GM19467 (cell line): Measurements from ENCODE around the gene MSMO1.

Source experiments
- ATAC-seq: cut with Tn5 transposase; IDR thresholded peaks from one replicate; pipeline ENCODE4 v1.9.1; 2021; ENCODE audit warnings: mild to moderate bottlenecking, moderate library complexity; ENCODE audit not compliant: unreplicated experiment

Gene MSMO1

DNA sequence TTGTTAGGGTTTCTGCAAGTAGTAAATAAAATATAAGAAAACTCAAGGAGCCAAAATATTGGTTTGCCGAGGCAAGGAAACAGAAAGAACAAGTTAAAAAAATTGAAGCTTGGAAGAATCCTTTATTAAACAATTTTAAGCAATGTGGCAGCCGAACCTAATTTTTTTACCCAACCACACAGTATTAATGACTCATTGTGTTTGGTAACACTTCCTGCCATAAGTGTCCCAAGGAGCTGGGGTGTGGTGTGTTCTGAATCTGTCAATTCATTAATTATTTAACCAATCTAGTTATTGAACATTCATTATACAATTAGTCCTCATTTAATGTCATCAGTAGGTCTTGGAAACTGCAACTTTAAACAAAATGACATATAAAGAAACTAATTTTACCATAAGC is 32.0 kb downstream of the MSMO1 start:
- no peak for ATAC-seq

DNA sequence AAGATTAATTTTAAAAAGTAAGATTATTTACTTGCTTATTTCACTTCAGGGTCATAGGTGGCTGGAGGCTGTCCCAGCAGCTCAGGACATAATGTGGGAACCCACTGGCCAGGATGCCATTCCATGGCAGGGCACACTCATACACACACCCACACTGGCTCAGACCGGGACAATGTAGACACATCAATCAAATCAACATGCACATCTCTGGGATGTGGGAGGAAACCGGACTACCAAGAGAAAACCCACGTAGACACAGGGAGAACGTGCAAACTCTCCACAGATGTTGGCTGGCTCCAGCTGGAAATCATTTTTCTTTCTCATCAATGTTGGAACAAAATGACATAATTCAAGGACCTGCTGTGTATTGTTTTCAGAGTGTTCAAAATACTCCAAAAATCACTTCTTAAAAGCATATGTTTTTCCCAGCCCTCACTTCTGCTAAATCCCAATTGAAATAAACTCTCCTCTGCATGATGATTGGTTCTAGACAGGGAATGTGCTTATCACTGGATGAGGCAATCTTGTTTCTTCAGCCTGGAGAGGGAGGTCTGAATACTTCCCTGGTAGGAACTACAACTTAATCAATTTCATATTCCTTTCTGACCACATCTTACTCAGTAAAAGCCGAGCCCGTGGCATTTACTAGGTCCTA is 32.7 kb downstream of the MSMO1 start:
- ATAC-seq, result no peak

DNA sequence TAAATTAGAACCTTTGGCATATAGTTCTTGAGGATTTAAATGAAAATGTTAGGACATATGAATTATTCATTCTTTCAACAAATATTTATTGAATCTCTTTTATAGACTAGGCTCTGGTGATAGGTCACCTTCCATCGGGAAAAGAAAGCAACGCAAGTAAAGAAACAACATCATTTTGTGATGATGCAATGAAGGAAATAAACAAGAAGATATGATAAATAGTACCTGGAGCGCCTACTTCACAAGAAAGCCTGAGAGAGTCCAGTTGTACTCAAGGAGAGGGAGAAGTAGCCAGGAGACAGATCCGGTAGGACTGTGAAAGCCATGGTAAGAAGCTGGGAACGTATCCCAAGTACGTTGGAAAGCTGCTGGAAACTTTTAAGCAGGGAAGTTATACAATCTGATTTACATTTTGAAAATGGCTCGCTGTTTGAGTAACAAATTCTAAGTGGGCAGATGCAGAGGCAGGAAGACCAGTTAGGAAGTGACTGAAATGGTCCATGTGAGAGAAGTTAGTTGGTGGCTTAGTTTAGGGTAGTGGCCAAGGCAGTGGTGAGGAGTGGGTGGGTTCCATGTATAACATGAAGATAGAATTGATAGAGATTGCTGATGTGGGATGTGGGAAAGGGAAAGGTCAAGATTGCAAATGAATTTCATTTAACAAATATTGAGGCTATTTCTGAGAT is 33.7 kb downstream of the MSMO1 start:
- ATAC-seq, result no peak

DNA sequence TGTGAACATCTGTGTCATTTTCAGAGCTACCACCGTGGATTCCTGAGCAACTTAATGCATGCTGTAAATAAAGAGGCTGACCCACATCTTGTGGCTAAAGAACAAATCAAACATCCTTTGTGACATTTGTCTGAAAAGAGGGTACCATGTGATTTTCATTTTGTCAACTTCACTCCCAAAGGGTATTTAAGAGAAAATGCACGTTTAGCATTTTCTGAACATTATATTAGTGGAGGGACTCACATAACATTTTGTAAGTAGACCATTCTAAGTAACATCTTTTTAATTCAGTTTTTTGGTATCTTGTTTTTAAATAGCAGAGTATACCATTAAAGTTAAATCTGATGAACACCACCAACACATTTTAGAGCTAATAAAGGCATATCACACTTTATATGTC is 34.3 kb downstream of the MSMO1 start:
- no peak for ATAC-seq

DNA sequence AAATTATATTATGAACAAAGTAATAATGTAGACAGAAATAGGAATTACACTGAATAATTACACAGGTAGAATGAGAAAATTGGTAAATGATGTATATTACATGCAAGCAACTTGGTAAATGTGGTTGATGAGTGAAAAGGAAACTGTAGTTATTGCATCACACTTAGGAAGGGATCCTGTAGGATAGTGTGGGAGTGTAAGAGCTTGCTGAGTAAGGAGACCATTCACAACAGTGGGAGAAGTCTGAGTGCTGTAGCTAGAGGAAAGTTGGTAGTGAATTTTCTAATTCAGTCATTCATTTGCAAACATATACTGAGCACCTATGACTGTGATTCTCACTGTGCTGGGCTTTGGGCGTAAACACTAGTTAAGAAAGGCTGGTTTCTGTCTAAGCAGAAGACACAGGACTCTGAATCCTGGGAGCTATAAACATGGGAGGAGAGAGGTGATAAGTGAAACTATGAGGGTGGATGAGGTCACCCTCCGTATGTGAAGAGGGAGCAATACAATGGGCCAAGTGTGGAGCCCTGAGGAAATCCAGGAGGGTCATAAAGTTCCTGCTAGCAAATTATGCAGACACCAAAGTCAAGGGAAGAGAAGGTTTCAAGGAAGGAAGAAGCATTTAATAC is 37.1 kb downstream of the MSMO1 start:
- ATAC-seq, result no peak

DNA sequence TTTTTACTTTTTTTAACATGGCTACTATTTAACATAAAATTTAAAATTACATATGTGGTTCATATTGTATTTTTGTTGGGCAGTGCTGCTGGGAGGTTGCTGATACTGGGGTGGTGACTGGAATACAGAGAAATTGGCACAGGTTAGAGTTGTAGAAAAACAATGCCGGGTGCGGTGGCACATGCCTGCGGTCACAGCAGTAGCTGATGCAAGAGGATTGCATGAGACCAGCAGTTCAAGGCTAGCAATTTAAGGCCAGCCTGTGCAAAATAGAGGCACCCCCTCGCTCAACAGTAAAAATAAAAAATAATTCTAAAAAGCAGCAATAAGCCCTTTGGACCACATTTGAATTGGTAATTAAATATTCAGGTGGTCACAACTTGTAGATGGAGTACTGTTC is 39.6 kb downstream of the MSMO1 start:
- no peak for ATAC-seq

DNA sequence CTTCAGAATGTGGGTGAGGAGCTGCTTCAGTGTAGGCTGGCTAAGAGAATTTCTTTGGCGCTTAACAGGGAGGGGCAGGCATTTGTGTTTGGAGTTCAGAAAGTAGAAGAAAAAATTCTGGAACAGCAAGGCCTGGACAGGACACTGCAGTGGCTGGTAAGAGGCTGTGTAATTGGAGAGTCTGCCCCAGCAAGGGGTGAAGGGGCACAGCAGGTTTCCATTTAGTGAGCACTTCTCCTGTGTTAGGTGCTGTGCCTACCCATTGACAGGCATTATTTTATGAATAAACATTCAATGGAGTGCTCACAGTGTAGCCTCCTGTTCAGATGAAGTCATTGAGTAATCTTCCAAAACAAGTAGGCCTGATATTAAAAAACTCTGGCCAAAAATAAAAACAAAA is 40.6 kb downstream of the MSMO1 start:
- ATAC-seq, result no peak

DNA sequence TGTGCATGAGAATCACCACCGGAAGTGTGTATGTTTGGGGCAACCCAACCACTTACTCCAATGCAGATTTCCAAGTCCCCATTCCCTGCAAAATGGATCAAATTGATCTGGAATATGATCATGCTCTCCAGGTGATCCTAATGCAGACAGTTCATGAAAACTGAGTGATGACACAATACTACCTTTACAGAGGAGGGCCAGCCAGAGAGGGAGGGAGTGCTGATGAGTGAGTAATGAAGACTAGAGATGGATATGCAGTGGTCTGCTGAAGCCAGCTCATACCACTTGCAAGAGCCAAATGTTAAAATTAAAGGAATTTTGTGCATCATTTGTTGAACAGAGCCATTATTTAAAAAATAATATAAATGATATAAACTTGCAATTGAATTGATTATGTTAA is 41.1 kb downstream of the MSMO1 start:
- no peak for ATAC-seq

DNA sequence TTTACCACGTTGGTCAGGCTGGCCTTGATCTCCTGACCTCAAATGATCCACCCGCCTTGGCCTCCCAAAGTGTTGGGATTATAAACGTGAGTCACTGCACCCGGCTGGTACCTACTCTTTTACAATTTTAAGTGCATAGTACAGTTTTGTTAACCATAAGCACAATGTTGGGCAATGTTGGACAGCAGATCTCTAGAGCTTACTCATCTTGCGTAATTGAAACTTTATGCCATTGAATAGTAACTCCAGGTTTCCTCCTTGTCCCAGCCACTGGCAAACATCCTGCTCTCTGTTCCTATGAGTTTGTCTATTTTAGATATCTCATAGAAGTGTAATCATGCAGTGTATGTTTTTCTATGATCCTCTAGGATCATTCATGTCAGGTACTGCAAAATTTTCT is 42.1 kb downstream of the MSMO1 start:
- ATAC-seq, result no peak

DNA sequence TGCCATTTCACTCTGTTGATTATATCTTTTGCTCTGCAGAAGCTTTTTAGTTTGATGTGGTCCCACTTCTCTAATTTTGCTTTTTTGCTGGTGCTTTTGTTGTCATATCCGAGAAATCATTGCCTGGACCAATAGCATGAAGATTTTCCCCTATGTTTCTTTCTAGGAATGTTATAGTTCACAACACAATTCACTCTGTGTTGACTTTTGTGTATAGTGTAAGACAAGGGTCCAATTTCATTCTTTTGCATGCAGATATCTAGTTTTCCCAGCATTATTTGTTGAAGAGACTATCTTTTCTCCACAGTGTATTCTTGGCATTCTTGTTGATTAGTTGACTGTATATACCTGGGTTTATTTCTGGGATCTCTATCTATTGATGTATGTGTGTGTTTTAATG is 43.1 kb downstream of the MSMO1 start:
- ATAC-seq, result no peak

DNA sequence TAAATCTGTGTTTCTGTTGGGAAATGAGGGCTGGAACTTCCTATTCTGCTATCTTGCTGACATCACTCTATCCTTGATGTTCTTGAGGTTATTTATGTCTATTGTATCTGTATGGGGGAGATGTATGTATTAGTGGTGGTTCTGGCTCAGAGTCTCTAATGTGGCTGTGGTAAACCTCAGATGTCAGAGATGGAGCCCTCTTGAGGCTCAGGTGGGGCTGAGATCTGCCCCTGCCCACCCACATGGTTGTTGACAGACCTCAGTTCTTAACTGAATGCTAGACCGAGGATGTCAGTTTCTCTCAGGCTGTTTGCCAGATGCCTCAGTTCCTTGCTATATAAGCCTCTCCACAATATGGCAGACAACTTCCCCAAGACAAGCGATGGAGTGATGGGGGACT is 48.0 kb downstream of the MSMO1 start:
- no peak for ATAC-seq

DNA sequence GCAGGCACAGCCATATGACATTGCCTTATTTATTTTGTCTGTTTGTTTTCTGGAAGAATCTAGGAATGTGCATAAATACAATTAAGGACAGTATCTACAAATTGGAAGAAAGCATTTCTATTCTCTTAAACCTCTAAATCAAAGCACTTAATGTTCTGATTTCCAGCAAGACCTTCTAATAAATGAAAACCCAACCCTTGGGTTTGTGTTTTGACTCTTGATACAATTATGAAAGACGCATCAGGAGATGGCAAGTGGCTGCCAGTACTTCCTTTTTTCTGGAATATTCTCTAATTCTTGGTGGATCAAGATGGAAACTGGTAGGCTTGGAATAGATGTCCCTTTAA is 50.9 kb downstream of the MSMO1 start:
- no peak for ATAC-seq

DNA sequence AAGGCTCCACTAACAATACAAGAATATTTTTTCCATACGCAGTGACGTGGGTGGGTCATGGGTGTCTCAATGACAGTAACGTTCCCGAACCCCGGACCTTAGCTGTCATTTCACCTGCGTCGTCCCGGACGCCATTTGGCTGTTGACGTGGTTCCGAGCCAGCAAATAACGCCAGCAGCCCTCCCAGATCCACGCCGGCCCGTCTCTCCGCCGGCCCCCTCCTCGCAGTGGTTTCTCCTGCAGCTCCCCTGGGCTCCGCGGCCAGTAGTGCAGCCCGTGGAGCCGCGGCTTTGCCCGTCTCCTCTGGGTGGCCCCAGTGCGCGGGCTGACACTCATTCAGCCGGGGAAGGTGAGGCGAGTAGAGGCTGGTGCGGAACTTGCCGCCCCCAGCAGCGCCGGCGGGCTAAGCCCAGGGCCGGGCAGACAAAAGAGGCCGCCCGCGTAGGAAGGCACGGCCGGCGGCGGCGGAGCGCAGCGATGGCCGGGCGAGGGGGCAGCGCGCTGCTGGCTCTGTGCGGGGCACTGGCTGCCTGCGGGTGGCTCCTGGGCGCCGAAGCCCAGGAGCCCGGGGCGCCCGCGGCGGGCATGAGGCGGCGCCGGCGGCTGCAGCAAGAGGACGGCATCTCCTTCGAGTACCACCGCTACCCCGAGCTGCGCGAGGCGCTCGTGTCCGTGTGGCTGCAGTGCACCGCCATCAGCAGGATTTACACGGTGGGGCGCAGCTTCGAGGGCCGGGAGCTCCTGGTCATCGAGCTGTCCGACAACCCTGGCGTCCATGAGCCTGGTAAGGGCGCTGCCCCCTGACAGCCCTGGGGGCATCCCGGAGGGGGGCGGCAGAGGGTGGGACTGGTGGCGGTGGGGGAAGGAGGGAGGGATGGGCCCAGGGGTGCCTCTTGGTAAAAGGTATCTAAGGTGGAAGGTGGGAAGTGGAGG is 51.5 kb downstream of the MSMO1 start, which contains the start of gene CPE:
CPE (plus strand) TSS at position 264 of the 933 bp plus-strand sequence; CDS start at position 478, 214 bp downstream.
- peak; percentile 92 for ATAC-seq

DNA sequence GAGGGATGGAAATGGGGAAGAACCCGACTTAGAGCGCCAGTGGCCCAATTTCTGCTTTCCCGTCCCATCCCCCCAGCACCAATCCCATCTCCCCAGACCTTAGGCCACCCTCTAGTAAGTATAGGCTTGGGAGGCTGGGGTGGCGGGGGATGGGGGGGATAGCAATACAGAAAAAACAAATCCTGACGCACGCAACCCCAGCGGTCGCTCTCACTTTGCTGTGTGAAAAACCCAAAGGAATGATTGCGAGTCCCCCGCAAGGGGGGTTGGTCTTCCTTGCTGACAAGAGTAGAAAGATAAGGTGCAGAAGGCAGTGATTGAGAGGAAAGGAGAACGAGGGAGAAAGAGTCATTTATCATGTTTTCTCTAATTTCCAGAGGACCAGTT is 52.2 kb downstream of the MSMO1 start:
- ATAC-seq, result no peak

DNA sequence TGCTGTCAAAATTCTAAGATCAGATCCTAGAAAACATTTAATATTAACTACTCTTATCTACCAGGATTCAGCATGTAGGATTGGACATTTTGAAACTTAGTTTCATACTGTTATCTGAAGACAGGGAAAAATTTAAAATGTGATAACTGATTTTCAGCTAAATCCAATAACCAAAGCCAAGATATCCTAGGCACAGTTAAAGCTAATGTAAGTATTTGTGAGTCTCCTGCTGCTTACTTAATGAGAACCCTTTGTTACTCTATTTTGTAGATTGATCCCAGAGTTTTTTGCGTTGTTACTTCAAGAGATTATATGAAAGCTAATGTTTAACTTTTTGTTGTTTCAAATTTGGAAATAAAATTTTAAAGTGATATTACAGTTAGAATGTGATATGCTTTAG is 53.3 kb downstream of the MSMO1 start:
- ATAC-seq, result no peak

DNA sequence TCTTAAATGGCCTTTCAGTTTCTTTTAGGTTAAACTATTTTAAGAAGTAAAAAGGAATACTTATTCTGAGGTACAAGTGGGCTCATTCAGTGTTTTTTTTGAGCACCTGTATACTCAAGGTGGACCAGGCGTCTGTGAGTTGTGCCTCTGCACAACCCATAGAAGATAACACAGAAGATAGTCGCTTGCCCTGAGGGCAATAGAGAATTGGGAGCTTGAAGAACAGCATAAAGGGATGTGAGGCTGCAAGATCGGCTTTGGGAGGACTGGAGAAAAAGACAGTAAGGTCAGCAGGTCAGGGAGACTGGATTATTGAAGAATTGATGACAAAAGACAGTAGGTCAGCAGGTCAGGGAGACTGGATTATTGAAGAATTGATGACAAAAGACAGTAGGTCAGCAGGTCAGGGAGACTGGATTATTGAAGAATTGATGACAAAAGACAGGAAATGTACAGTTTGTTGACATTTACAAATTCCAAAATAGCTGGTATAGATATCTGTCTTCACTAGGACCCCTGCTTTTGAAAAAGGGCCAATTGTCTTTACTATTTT is 54.4 kb downstream of the MSMO1 start:
- ATAC-seq, result no peak

DNA sequence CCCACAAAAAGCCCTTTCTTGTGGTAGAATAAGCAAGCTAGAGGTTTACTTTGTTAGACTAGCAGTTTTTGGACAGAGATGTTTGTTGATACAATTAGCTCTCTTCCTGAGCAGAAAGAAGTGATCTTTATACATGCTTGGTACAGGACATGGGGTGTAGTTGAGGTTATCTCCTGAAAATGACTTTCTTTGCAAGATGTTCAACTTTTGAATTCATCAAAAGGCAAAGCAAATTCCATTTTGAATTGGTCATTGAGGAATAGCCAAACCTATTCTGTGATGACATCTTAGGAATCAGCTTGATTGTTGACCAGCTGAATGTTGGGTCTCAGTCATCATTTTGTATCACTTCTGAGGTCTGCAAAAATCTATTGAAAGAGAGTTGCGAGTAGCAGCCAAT is 55.2 kb downstream of the MSMO1 start:
- no peak for ATAC-seq

DNA sequence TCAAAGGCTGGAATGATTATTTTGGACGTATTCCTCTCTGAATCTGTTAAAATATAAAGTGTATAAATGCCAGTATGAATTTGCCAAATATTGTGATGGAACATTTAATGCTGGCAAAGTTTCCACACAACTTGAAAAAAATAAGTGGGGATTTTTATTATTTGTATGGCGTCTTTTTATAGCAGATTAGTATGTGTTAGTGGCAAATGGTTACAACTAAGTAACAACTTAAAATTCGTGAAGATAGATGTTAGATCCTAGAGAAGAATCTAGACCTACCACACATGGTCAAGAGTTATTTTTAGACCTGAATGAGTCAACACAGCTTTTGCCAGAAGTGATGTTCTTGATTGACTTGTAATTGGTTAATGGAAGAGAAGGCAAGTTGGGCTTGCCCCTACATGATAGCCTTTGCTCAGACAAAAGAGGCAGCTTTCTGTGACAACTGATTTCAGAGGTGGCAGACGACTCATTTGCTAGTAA is 56.2 kb downstream of the MSMO1 start:
- ATAC-seq, result no peak

DNA sequence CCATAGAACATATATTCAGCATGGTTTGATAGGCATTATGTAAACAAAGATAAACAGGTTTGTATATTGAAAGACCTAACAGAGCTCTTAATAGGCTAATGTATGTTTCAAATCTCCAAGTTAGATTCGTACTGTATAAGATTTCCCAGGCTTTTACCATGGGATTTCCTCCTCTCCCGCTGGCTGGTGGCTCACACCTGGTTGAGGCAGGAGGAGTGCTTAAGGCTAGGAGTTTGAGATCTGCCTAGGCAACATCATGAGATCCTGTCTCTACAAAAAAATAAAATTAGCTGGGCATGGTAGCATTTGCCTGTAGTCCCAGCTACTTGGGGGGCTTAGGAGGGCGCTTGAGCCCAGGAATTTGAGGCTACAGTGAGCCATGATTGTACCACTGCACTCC is 56.7 kb downstream of the MSMO1 start:
- ATAC-seq, result no peak

DNA sequence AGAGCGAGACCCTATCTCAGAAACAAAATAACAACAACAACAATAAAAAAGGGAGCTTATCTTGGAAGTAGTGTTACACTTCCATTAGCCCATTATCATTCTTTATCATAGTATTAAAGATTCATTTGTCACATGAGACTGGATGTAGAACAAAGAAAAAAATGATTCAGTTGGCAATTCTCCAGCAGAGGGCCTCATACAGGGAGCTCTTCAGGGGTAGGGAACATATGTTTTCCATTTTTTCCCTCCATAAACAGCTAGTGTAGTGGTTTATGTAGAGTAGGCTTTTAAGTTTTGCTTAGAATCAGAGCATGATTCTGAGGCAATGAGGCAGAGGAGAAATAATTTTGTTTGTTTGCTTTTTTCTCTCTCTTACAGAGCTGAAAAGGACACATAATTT is 57.1 kb downstream of the MSMO1 start:
- no peak for ATAC-seq

DNA sequence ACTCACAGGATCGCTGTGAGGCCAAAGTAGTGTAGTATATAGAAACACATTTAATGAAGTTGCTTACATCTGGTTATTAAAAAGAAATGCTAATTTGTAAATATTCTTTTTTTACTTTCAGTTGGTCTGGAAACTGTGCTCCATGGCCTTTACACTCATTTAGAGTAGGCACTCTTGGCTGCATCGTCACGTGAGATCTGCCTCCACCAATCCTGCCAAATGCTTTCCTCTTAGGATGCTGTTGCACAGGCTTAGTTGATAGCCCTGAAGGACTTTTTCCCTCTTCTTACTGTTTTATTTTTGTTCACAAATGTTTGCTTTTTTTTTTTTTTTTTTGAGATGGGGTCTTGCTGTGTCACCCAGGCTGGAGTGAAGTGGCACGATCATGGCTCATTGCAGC is 57.7 kb downstream of the MSMO1 start:
- no peak for ATAC-seq
